IPS DF 4.7 (cell line): ENCODE data around the gene HHIP.
"Not testable (repeated sequence)": the region's sequence is repeated elsewhere in the genome, so short reads cannot be mapped to it uniquely, and the experiment has no call there.

ENCODE experiments used
- DNase-seq: peaks from one replicate; pipeline ENCODE4 v3.0.0-alpha.2; 2013; ENCODE audit warnings: low spot score; ENCODE audit errors: extremely low read depth

HHIP gene

DNA sequence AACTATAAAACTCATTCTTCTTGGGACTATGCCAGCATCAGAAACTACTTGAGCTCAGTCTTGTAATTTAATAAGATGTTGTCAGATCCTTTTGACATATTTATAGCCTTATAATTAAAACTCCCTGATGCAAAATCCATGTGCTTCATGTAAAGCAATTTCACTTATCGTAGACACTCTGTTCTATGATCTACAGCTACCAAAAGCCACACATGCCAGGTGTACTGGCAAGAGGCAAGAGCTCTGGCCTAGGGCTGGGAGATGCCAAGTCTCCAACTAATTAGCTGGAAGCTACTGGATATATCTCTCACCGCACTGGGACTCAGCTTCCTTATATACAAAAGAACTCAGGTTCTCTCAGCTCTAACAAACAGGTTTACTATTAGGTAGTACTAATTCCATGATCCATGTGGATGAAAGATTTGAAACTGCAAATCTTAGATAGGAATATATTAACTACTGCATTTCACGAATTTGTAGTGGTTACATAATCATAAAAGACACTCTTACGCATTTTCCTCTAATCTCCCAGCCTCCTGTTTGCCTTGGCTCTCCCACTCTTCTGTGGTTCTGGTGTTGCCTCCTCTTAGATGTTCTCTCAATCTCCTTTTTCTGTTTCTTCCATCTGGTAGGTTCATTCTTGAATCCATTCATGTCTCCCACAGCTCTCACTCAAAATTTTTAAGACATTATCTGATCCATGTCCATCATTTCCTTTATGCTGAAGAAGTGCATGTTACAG is 103.0 kb downstream of the HHIP start:
- DNase-seq, result no peak

DNA sequence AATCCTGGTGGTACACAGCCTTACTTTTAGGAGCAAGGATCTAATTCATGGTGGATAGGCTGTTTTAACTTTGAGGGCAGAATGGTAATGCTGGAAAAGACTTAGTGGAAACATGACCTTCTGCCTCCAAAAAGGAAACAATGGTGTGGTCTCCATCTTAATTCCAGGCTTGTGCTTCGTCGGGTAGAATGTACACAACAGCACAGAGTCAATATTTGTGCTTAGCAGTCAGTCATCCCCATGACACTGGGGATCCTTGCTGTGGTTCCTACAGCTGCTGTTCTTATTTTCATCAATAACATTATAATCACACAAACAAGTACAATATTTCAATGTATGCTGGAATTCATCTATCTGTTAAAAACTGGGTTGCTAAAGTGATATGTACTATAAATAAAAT is 104.4 kb downstream of the HHIP start:
- DNase-seq, result no peak

DNA sequence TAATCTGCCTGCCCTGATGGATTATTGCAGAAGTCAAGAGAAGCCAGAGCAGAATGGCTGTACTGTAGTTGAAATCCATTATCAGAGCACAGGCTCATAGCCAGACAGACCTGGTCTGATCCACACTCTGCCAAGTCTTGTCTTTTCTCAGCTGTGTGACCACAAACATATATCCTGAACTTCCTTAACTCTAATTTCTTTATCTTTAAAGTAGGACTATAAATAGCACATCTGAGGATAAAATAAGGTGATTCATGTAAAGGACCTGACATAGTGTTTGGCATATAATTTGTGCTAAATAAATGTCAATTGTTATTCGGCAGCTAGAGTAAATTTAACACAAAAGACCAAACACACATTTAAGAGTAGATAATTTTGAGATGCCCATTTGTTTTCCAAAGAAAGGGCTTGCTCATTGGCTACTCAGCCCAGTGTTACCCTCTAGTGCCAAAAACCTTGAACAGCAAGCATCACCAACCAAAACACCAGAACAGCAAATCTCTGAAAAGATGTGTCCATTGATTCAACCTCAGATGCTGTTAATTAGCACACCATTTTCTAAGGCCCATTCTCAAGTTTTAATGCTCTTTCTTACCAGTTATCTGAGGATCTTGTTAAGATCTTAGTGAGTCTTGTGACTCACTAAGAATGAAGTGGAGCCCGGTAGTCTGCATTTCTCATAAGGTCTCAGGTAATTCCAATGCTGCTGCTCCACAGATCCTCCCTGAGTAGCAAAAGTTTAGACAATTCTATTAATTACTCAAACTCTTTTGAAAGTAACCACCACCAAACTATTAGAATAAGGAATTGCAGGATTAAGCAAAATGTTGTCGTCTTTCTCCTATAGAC is 108.8 kb downstream of the HHIP start:
- no peak for DNase-seq

DNA sequence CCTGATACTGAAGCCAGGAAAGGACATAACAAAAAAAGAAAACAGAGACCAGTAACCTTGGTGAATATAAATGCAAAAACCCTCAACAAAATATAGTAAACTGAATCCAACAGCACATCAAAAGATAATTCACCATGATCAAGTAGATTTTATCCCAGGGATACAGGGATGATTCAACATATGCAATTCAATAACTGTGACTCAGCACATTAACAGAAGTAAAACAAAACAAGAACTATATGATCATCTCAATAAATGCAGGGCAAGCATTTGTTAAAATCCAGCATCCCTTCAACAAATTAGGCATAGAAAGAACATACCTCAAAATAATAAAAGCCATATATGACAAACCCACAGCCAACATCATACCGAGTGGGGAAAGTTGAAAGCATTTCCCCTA is 112.0 kb downstream of the HHIP start:
- no peak for DNase-seq

DNA sequence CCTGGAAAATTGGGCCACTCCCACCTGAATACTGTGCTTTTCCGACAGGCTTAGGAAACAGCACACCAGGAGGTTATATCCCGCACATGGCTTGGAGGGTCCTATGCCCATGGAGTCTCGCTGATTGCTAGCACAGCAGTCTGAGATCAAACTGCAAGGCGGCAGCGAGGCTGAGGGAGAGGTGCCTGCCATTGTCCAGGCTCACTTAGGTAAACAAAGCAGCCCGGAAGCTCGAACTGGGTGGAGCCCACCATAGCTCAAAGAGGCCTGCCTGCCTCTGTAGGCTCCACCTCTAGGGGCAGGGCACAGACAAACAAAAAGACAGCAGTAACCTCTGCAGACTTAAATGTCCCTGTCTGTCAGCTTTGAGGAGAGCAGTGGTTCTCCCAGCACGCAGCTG is 122.9 kb downstream of the HHIP start:
- DNase-seq, result not testable (repeated sequence)

DNA sequence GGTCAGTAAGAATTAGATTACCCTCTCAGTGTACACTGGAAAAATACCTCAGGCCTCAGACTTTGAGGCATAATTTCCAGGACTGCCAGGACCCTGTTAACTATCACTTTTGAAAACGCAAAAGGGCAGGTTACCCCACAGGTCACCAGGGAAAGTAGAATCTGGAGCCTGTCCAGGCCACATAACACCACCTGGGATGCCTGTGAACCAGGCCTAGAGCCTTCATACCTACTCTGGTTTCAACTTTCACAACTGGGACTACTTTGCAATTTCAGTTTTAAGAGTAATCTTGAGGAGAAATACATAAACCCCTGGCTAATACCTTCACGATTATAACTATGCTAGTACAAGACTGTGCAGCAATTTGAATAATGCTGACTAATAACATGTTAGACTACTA is 132.4 kb downstream of the HHIP start:
- DNase-seq, result no peak

DNA sequence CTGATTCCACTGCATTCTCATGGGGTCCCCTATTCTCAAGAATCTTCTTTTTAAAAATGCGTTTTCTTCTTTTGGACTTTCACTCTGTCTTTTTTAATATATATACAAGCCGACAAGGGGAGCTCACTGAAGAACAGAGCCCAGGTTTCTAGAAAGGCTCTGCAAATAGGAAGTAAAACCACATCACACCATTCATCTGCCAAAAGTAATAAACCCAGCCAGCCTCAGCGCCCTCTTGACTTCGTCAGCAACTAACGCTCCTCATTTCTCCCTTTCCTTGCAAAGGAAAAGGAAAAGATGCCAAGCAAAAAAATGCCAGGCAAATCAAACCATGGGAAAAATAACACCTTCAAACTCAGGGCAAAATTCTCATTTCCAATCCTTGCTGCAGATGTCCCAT is 136.4 kb downstream of the HHIP start:
- DNase-seq, result no peak

DNA sequence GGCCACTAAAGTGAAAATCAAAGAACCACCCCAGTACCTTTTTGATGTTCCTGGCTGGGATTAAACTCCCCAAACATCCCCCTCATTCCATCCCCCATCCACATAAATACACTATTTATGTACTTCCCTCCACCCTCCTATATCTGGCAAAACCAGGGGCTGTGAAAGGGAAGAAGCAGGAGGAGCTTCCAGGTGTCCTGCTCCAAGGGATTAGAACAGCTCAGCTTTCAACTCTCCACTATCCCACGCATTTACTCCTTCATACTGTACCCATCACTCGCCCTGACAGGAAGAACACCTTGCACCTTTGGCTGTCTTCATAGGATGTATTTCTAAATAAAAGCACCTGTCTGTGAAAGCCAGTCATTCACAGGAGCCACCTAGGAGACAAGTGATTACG is 140.0 kb downstream of the HHIP start:
- DNase-seq, result no peak

DNA sequence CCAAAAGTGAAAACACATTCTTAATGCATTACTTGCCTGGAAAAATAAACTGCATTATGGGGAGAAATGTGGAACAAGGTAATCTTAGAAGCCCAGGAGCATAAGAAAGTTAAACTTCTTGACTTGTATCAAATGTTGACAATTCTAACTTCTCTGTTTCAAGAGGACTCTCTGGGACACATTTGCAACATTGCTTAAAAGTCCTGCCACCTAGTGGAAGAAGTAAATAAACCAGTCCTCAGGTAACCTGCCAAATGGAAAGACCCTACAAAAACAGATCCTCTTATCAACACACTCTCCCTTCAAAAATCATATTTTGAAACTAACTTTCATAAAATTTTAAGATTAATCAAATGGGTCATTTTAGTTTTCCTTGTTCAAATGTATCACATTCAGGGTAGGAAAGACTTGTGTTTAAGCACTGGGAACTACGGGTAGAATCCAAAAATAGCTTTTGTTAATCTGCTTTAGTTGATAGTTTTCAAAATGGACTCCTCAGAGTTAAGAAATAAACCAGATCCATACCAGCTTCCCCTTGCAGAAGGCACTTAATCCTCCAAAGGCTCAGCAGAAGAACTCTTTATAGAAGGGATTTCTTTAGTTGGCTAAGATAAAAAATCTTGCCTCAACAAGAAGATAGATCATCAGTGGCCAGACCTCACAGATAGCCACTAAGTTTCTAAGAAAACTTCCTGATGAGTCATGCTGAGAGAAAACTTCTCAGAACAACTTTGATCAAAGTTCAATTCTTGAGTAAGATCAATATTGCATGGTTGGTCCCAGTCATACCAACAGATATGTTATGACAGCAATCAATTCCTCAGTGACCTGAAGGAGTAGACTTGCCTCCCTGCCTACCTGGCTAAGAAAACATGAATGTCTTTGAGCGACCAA is 141.7 kb downstream of the HHIP start:
- DNase-seq, result no peak

DNA sequence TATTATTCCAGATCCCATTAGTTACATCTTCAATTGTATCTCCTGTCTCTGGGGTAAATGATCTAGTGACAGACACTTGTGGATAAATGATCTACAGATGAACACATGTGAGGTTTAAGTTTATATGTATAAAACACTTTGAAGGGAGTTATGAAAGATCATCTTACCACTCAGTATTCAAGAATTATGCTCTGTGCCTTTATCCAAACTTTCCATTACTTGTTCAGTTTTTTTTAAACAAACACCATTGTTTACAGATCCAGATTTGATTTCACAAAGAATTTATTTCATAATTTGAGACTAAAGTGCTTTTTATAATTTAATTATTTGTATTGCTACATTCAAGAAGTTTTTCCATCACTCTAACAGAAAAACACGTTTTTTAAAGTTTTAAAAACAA is 142.5 kb downstream of the HHIP start:
- no peak for DNase-seq

DNA sequence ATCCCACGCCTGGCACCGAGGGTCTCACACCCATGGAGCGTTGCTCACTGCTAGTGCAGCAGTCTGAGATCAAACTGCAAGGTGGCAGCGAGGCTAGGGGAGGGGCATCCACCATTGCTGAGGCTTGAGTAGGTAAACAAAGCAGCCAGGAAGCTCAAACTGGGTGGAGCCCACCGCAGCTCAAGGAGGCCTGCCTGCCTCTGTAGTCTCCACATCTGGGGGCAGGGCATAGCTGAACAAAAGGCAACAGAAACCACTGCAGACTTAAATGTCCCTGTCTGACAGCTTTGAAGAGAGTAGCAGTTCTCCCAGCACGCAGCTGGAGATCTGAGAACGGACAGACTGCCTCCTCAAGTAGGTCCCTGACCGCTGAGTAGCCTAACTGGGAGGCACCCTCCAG is 146.0 kb downstream of the HHIP start:
- DNase-seq, result not testable (repeated sequence)
